IMR-90 (cell line): ENCODE measurements around the gene INTU. TPM values are rescaled to one million over a fixed set of nuclear protein-coding genes. Genes with fewer than 3 reads are reported as not detected.
A peak's percentile ranks its signal among the peaks of the same experiment; 100 is the strongest.

Experiments used
- ATAC-seq: fragments of 200-7000 bp; cut with Tn5 transposase; 2 replicates; pipeline ENCODE4 v1.9.1; 2020; ENCODE audit warnings: low read depth, mild to moderate bottlenecking, moderate library complexity
- BruUV-seq: library from RNA; stranded (reverse); fragments of 400-500 nt; replicated peaks from 2 replicates; lab custom pipeline; 2021; lab: Mats Ljungman, UMichigan
- CTCF ChIA-PET: fragments of 300-600 bp; formaldehyde crosslinking; extraction: SDS; loops from one replicate; lab custom pipeline; 2021; ENCODE audit warnings: antibody characterized with exemption; lab: Yijun Ruan, JAX
- POLR2A ChIA-PET: fragments of 300-600 bp; sonication (Branson Sonifier 250); formaldehyde crosslinking; loops from one replicate; lab custom pipeline; 2022; ENCODE audit warnings: antibody characterized with exemption; ENCODE audit not compliant: unreplicated experiment; lab: Charles Lee
- DNase-seq: peaks from one replicate; pipeline ENCODE4 v3.0.0; 2013
- H2AFZ ChIP-seq: replicated peaks from 2 replicates; pipeline ENCODE3; 2013; ENCODE audit warnings: low read length, mild to moderate bottlenecking; ENCODE audit not compliant: poor library complexity
- H2AK5ac ChIP-seq: 2 replicates; pipeline ENCODE4 v1.6.1; 2013; ENCODE audit warnings: low read depth, low read length, inconsistent platforms
- H2AK9ac ChIP-seq: replicated peaks from 2 replicates; pipeline ENCODE3; 2013; ENCODE audit warnings: mild to moderate bottlenecking, low read depth, low read length, moderate library complexity; ENCODE audit not compliant: poor library complexity
- H2BK120ac ChIP-seq: 2 replicates; pipeline ENCODE4 v1.6.1; 2013; ENCODE audit warnings: low read depth, low read length, inconsistent platforms
- H2BK15ac ChIP-seq: 3 replicates; pipeline ENCODE4 v1.6.1; 2013; ENCODE audit warnings: low read depth, low read length, inconsistent platforms
- H2BK20ac ChIP-seq: 2 replicates; pipeline ENCODE4 v1.6.1; 2013; ENCODE audit warnings: low read depth, mild to moderate bottlenecking, inconsistent platforms, low read length, moderate library complexity
- H2BK5ac ChIP-seq: 2 replicates; pipeline ENCODE4 v1.6.1; 2013; ENCODE audit warnings: mild to moderate bottlenecking, low read depth, low read length, inconsistent platforms; ENCODE audit not compliant: poor library complexity, severe bottlenecking
- H3K14ac ChIP-seq: replicated peaks from 2 replicates; pipeline ENCODE4 v1.6.1; 2013; ENCODE audit warnings: low read depth, low read length, inconsistent platforms
- H3K18ac ChIP-seq: 2 replicates; pipeline ENCODE4 v1.6.1; 2013; ENCODE audit warnings: low read depth, low read length, control low read depth
- H3K23ac ChIP-seq: 2 replicates; pipeline ENCODE4 v1.6.1; 2013; ENCODE audit warnings: low read depth, low read length, inconsistent platforms
- H3K27ac ChIP-seq: 2 replicates; pipeline ENCODE4 v1.5.1; 2013; ENCODE audit warnings: mild to moderate bottlenecking, control low read depth, low read length; ENCODE audit not compliant: insufficient read depth
- H3K27me3 ChIP-seq: 2 replicates; pipeline ENCODE4 v1.6.1; 2013; ENCODE audit warnings: low read length; ENCODE audit not compliant: control insufficient read depth, insufficient read depth
- H3K36me3 ChIP-seq: 2 replicates; pipeline ENCODE4 v1.6.1; 2013; ENCODE audit warnings: low read length, mixed read lengths; ENCODE audit not compliant: control insufficient read depth, insufficient read depth
- H3K4ac ChIP-seq: 2 replicates; pipeline ENCODE4 v1.6.1; 2013; ENCODE audit warnings: low read depth, low read length, inconsistent platforms
- H3K4me1 ChIP-seq: 2 replicates; pipeline ENCODE4 v1.6.1; 2013; ENCODE audit warnings: low read length, mixed read lengths; ENCODE audit not compliant: control insufficient read depth, insufficient read depth
- H3K4me2 ChIP-seq: 2 replicates; pipeline ENCODE4 v1.6.1; 2013; ENCODE audit warnings: low read depth, mild to moderate bottlenecking, control low read depth, low read length, moderate library complexity
- H3K4me3 ChIP-seq: 2 replicates; pipeline ENCODE4 v1.5.1; 2013; ENCODE audit warnings: low read depth, mild to moderate bottlenecking, control low read depth, low read length, moderate library complexity; ENCODE audit not compliant: insufficient read depth
- H3K56ac ChIP-seq: 2 replicates; pipeline ENCODE4 v1.6.1; 2013; ENCODE audit warnings: low read length, inconsistent platforms; ENCODE audit not compliant: insufficient read depth; ENCODE audit errors: extremely low read depth
- H3K79me1 ChIP-seq, 2 experiments: 2 replicates each; pipeline ENCODE4 v1.6.1; 2013; ENCODE audit warnings: low read length in 2 of 2, inconsistent platforms in 1 of 2, low read depth in 1 of 2
- H3K9ac ChIP-seq: 2 replicates; pipeline ENCODE4 v1.6.1; 2013; ENCODE audit warnings: low read depth, low read length, control low read depth
- H3K9me1 ChIP-seq: 2 replicates; pipeline ENCODE4 v1.6.1; 2013; ENCODE audit warnings: low read length, inconsistent platforms; ENCODE audit not compliant: insufficient read depth
- H3K9me3 ChIP-seq: 2 replicates; pipeline ENCODE4 v1.6.1; 2013; ENCODE audit warnings: low read length; ENCODE audit not compliant: control insufficient read depth, insufficient read depth
- H4K20me1 ChIP-seq: 2 replicates; pipeline ENCODE4 v1.6.1; 2013; ENCODE audit warnings: low read length, inconsistent platforms; ENCODE audit not compliant: insufficient read depth
- H4K5ac ChIP-seq: 2 replicates; pipeline ENCODE4 v1.6.1; 2013; ENCODE audit warnings: mild to moderate bottlenecking, low read depth, low read length, control low read depth
- H4K8ac ChIP-seq, 2 experiments: 2 replicates each; pipeline ENCODE4 v1.6.1; 2013; ENCODE audit warnings: low read depth in 2 of 2, low read length in 2 of 2, control low read depth in 1 of 2, inconsistent platforms in 1 of 2
- H4K91ac ChIP-seq: 2 replicates; pipeline ENCODE4 v1.6.1; 2013; ENCODE audit warnings: low read depth, low read length, inconsistent platforms; ENCODE audit not compliant: insufficient read depth
- BHLHE40 ChIP-seq: fragments of 150-350 bp; IDR thresholded peaks from 2 replicates; pipeline ENCODE4 v1.6.1; 2016; ENCODE audit warnings: mild to moderate bottlenecking, low read depth, low read length
- CEBPB ChIP-seq: IDR thresholded peaks from 2 replicates; pipeline ENCODE4 v1.6.1; 2012; ENCODE audit warnings: low read depth, low read length, improper control_type of control experiment
- MAFK ChIP-seq: IDR thresholded peaks from 2 replicates; pipeline ENCODE4 v1.6.1; 2012; ENCODE audit warnings: low read depth, low read length, improper control_type of control experiment
- WGBS, 2 experiments: methylation state at CpG; one replicate each; pipeline versions ENCODE4 v1.1.5 to v1.1.7; 2013; ENCODE audit warnings: missing lambda C conversion rate in 2 of 2; ENCODE audit not compliant: insufficient read length in 1 of 2; ENCODE audit errors: extremely low coverage in 2 of 2; 5-methylcytosine and 5-hydroxymethylcytosine counted together
- dilution Hi-C: fragments of 300-500 bp; cut with HindIII; formaldehyde crosslinking; loops from one replicate; pipeline ENCODE4 v1.14.3; 2018; ENCODE audit warnings: low sequenced_read_pairs; ENCODE audit not compliant: unreplicated experiment
- in situ Hi-C: fragments of 300-500 bp; cut with MboI; formaldehyde crosslinking; loops from 3 replicates; pipeline ENCODE4 v1.14.3; 2019; ENCODE audit warnings: low sequenced_read_pairs, inconsistent platforms, mixed read lengths
- intact Hi-C: fragments of 100-400 bp; cut with micrococcal nuclease; formaldehyde crosslinking; loops from 2 replicates; pipeline ENCODE4 v1.10.0; 2022
- polyA plus RNA-seq, 3 experiments: library from polyadenylated mRNA; depleted of rRNA; stranded (reverse); fragments of >200 nt; gene quantifications; 2 replicates each; pipeline ENCODE4 v1.2.3, GENCODE V29; 2012; ENCODE audit warnings: low replicate concordance in 1 of 3
- total RNA-seq: library from RNA; depleted of rRNA; stranded (reverse); fragments of >200 nt; gene quantifications from 2 replicates; pipeline ENCODE4 v1.2.3, GENCODE V29; 2012

INTU gene
- total and polyA plus RNA-seq, 2 of the 4 experiments (the other 2 are of a cell fraction), result 6.5 to 10.8 TPM

GRCh38 chr4:127698789-127699200 is 66.0 kb downstream of the INTU start:
- BruUV-seq, result no TSS peak
- CTCF ChIA-PET, result interaction anchor here (0.6 to 1.5 kb wide), 2 partner anchors 14 to 34 kb away, joined by 3 to 4 read pairs; no protein-coding TSS in a partner anchor
- H3K4me1 ChIP-seq, result no peaks in the 10 kb centered on the region
- no peak overlapping the region for H2AK5ac ChIP-seq
- no peak overlapping the region for H3K27ac ChIP-seq
- H2BK120ac ChIP-seq, result no peak overlapping the region
- H4K20me1 ChIP-seq, result no peaks in the 10 kb centered on the region
- H3K4ac ChIP-seq, result no peak overlapping the region
- no peak overlapping the region for H2BK20ac ChIP-seq
- POLR2A ChIA-PET, result no interaction called here
- H3K36me3 ChIP-seq, result no peaks in the 10 kb centered on the region
- 0 out of 2 replicates have a peak, but pooled peaks have one; percentile 7 for TF ChIP-seq BHLHE40
- peak; percentile 76 for TF ChIP-seq CEBPB
- no peak for TF ChIP-seq MAFK
- WGBS, 2 experiments, result no CpG with 5 or more reads among the region's 4 CpGs
- no peak overlapping the region for H3K18ac ChIP-seq
- H3K23ac ChIP-seq, result no peak overlapping the region
- H3K9me1 ChIP-seq, result no peaks in the 10 kb centered on the region
- no peak overlapping the region for H4K8ac ChIP-seq
- in situ Hi-C loops (no loop called here), intact Hi-C loops (no loop called here), dilution Hi-C loops (no loop called here)
- no peak overlapping the region for H2AFZ ChIP-seq
- H3K9me3 ChIP-seq, result no peaks in the 10 kb centered on the region
- no peak overlapping the region for H2AK9ac ChIP-seq
- no peak overlapping the region for H3K4me3 ChIP-seq
- H4K5ac ChIP-seq, result no peak overlapping the region
- no peak overlapping the region for H4K91ac ChIP-seq
- H2BK15ac ChIP-seq, result no peak overlapping the region
- H3K79me1 ChIP-seq, result no peaks in the 10 kb centered on the region
- H2BK5ac ChIP-seq, result no peak overlapping the region
- H3K14ac ChIP-seq, result no peak overlapping the region
- peak; percentile 59 for ATAC-seq
- no peaks in the 10 kb centered on the region for H3K27me3 ChIP-seq
- no peak overlapping the region for H3K9ac ChIP-seq
- no peak overlapping the region for H3K4me2 ChIP-seq
- peak; percentile 66 for DNase-seq
- H3K56ac ChIP-seq, result no peak overlapping the region
